ENCODE results near the gene GMPR2.

GRCh38 chr14:24284501-24285035, 51.8 kb downstream of the GMPR2 start:
- no peak for TF ChIP-seq CTCF (conservative IDR thresholded peaks at IDR 0.05; ENCODE audit: low read depth, low read length)
- TF ChIP-seq EZH2 (IDR thresholded peaks at IDR 0.05; ENCODE audit: low read length, unreplicated experiment): no peak
- no peak for TF ChIP-seq EZH2phosphoT487 (IDR thresholded peaks at IDR 0.05; ENCODE audit: borderline replicate concordance, low read length)
